Endodermal cell (in vitro differentiated cells): ENCODE measurements around the gene MMP15. TPM values are rescaled to one million over a fixed set of nuclear protein-coding genes. Genes with fewer than 3 reads are reported as not detected.

ENCODE experiments used
- DNase-seq: peaks from one replicate; pipeline ENCODE4 v3.0.0-alpha.2; 2017
- H3K27ac ChIP-seq: 2 replicates; pipeline ENCODE4 v1.5.1; 2013; ENCODE audit warnings: mild to moderate bottlenecking, low read depth, low read length, moderate library complexity
- H3K27me3 ChIP-seq: 2 replicates; pipeline ENCODE4 v1.6.1; 2013; ENCODE audit warnings: mild to moderate bottlenecking, low read length, moderate library complexity; ENCODE audit not compliant: insufficient read depth, control insufficient read depth, poor library complexity, severe bottlenecking
- H3K36me3 ChIP-seq: 2 replicates; pipeline ENCODE4 v1.7.0; 2013; ENCODE audit warnings: mild to moderate bottlenecking, low read length, moderate library complexity; ENCODE audit not compliant: control insufficient read depth, insufficient read depth
- H3K4me1 ChIP-seq: one replicate; pipeline ENCODE4 v1.7.0; 2013; ENCODE audit warnings: low read length; ENCODE audit not compliant: control insufficient read depth, insufficient read depth
- H3K4me3 ChIP-seq: 2 replicates; pipeline ENCODE4 v1.5.1; 2013; ENCODE audit warnings: mild to moderate bottlenecking, low read length, moderate library complexity
- H3K9ac ChIP-seq: 2 replicates; pipeline ENCODE4 v1.6.1; 2013; ENCODE audit warnings: mild to moderate bottlenecking, low read length, moderate library complexity; ENCODE audit not compliant: poor library complexity, severe bottlenecking; ENCODE audit errors: extremely low read depth
- H3K9me3 ChIP-seq: 2 replicates; pipeline ENCODE4 v1.6.1; 2013; ENCODE audit warnings: mild to moderate bottlenecking, low read length, moderate library complexity; ENCODE audit not compliant: control insufficient read depth
- H3K27ac Mint-ChIP-seq: 2 replicates; pipeline ENCODE4 v1.8.0; 2020; ENCODE audit warnings: mixed read lengths
- H3K27me3 Mint-ChIP-seq: 2 replicates; pipeline ENCODE4 v1.8.0; 2021; ENCODE audit warnings: mild to moderate bottlenecking, mixed read lengths; ENCODE audit not compliant: insufficient read depth
- H3K36me3 Mint-ChIP-seq: 2 replicates; pipeline ENCODE4 v1.8.0; 2020; ENCODE audit warnings: low read depth, mixed read lengths
- H3K4me1 Mint-ChIP-seq: 2 replicates; pipeline ENCODE4 v1.8.0; 2020; ENCODE audit warnings: mixed read lengths
- H3K4me3 Mint-ChIP-seq: 2 replicates; pipeline ENCODE4 v1.8.0; 2020; ENCODE audit warnings: mild to moderate bottlenecking, moderate library complexity, mixed read lengths
- H3K9me3 Mint-ChIP-seq: 2 replicates; pipeline ENCODE4 v1.8.0; 2020; ENCODE audit warnings: mild to moderate bottlenecking, mixed read lengths
- CTCF ChIP-seq: fragments of 200-600 bp; sonication (generic); conservative IDR thresholded peaks from 2 replicates; pipeline ENCODE4 v1.5.0; 2021; ENCODE audit warnings: antibody characterized with exemption, mild to moderate bottlenecking
- WGBS, 2 experiments: methylation state at CpG; one replicate each; pipeline versions ENCODE4 v1.1.5 to v1.1.7; 2013; ENCODE audit warnings: missing lambda C conversion rate in 2 of 2, mixed read lengths in 1 of 2; ENCODE audit not compliant: insufficient coverage in 1 of 2, insufficient read length in 1 of 2; 5-methylcytosine and 5-hydroxymethylcytosine counted together
- total RNA-seq, 2 donors: library from RNA; stranded (reverse); fragmentation: NEBNext Ultra II Directional in 1 of 2; extraction: Animal tissue kit (Norgen Biotek cat#: 25700) in 1 of 2; gene quantifications; 2 replicates in 1 of 2; 3 replicates in 1 of 2; pipeline ENCODE4 v1.2.1, GENCODE V29; 2021

MMP15 gene
- total RNA-seq, 2 donors from 2014 or later = 99.8 to 105 TPM

GRCh38 chr16:58057121-58057520 lies 31.6 kb downstream of the MMP15 start:
- Mint-ChIP-seq H3K36me3 (no peaks in the 10 kb centered on the region), H3K4me1 (no peaks in the 10 kb centered on the region), H3K9me3 (no peaks in the 10 kb centered on the region), H3K27ac (no peak overlapping the region), H3K4me3 (no peak overlapping the region), H3K27me3 (no peaks in the 10 kb centered on the region)
- no peak overlapping the region for H3K4me3 ChIP-seq
- no peaks in the 10 kb centered on the region for H3K9me3 ChIP-seq
- peak; percentile 37 for DNase-seq
- no peak overlapping the region for H3K27ac ChIP-seq
- 65 to 69% methylated on average over 3 to 5 of the region's 5 CpGs for WGBS, 2 experiments
- no peaks in the 10 kb centered on the region for H3K36me3 ChIP-seq
- no peaks in the 10 kb centered on the region for H3K4me1 ChIP-seq
- no peak overlapping the region for H3K9ac ChIP-seq
- TF ChIP-seq CTCF = no peak
- H3K27me3 ChIP-seq = no peaks in the 10 kb centered on the region

GRCh38 chr16:58057784-58058183 lies 32.2 kb downstream of the MMP15 start:
- H3K9me3 ChIP-seq = no peaks in the 10 kb centered on the region
- Mint-ChIP-seq H3K9me3 (no peaks in the 10 kb centered on the region), H3K4me3 (no peak overlapping the region), H3K4me1 (peaks cover 3% of the 10 kb centered on the region), H3K36me3 (no peaks in the 10 kb centered on the region), H3K27ac (no peak overlapping the region), H3K27me3 (no peaks in the 10 kb centered on the region)
- H3K27me3 ChIP-seq = no peaks in the 10 kb centered on the region
- H3K4me3 ChIP-seq = no peak overlapping the region
- TF ChIP-seq CTCF = no peak
- H3K9ac ChIP-seq = no peak overlapping the region
- 88 to 93% methylated on average over 3 of the region's 3 CpGs for WGBS, 2 experiments
- H3K27ac ChIP-seq = no peak overlapping the region
- no peak for DNase-seq
- no peaks in the 10 kb centered on the region for H3K4me1 ChIP-seq
- H3K36me3 ChIP-seq = no peaks in the 10 kb centered on the region

GRCh38 chr16:58062821-58063220 lies 37.3 kb downstream of the MMP15 start:
- Histone ChIP-seq H3K9ac (no peak overlapping the region), H3K36me3 (no peaks in the 10 kb centered on the region), H3K27me3 (no peaks in the 10 kb centered on the region), H3K9me3 (no peaks in the 10 kb centered on the region), H3K4me1 (no peaks in the 10 kb centered on the region), H3K27ac (no peak overlapping the region), H3K4me3 (no peak overlapping the region)
- H3K27me3 Mint-ChIP-seq = no peaks in the 10 kb centered on the region
- H3K27ac Mint-ChIP-seq = no peak overlapping the region
- peak; percentile 58 for DNase-seq
- WGBS, 2 experiments = 20 to 81% methylated on average over 1 to 4 of the region's 4 CpGs
- no peak for TF ChIP-seq CTCF
- H3K9me3 Mint-ChIP-seq = no peaks in the 10 kb centered on the region
- H3K36me3 Mint-ChIP-seq = no peaks in the 10 kb centered on the region
- H3K4me1 Mint-ChIP-seq = peaks cover 11% of the 10 kb centered on the region
- H3K4me3 Mint-ChIP-seq = no peak overlapping the region
